Fibroblast of pulmonary artery (primary cell): ENCODE data around the gene PRR4.

ENCODE experiments used
- DNase-seq: peaks from one replicate; pipeline ENCODE4 v3.0.0-alpha.2; 2010; ENCODE audit warnings: low read depth
- H3K4me3 ChIP-seq: replicated peaks from 2 replicates; pipeline ENCODE4 v1.5.1; 2011; ENCODE audit warnings: low read depth, mild to moderate bottlenecking, control low read depth, low read length, moderate library complexity
- TF ChIP-seq, protein P1 (sequence below): IDR thresholded peaks from 2 replicates; pipeline ENCODE4 v1.5.1; 2011; ENCODE audit warnings: mild to moderate bottlenecking, control low read depth, low read length, inconsistent platforms; ENCODE audit errors: missing control alignments

Gene PRR4, protein sequence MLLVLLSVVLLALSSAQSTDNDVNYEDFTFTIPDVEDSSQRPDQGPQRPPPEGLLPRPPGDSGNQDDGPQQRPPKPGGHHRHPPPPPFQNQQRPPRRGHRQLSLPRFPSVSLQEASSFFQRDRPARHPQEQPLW

DNA sequence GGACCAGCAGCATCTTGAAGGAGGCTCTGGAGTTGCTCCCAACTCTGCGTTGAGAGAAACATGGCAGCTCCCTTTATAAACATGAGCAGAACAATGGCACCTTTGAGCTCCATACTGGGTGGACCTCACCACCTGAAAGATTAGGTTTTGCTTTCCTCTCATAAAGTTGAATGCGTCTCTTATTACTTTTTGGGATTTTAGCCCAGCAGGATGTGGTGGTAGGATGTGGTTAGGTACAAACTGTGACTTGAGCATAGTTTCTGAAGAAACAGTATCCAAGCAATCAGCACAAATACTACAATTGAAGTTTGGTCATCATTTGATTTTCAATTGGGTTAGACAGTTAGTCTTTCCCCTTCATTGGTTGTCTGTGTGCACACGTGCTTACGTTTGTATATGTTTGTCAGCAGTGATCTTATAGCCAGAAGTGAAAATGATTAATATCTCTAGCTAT, at the start of gene PRR4:
Gene PRR4 (minus strand): TSS at position 51 of the 454 bp plus-strand sequence. CDS start 38 bp downstream, at position 13.
- no peak within 1 kb of the TSS for H3K4me3 ChIP-seq
- no peak for DNase-seq
- TF ChIP-seq, protein P1, sequence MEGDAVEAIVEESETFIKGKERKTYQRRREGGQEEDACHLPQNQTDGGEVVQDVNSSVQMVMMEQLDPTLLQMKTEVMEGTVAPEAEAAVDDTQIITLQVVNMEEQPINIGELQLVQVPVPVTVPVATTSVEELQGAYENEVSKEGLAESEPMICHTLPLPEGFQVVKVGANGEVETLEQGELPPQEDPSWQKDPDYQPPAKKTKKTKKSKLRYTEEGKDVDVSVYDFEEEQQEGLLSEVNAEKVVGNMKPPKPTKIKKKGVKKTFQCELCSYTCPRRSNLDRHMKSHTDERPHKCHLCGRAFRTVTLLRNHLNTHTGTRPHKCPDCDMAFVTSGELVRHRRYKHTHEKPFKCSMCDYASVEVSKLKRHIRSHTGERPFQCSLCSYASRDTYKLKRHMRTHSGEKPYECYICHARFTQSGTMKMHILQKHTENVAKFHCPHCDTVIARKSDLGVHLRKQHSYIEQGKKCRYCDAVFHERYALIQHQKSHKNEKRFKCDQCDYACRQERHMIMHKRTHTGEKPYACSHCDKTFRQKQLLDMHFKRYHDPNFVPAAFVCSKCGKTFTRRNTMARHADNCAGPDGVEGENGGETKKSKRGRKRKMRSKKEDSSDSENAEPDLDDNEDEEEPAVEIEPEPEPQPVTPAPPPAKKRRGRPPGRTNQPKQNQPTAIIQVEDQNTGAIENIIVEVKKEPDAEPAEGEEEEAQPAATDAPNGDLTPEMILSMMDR: no peak

DNA sequence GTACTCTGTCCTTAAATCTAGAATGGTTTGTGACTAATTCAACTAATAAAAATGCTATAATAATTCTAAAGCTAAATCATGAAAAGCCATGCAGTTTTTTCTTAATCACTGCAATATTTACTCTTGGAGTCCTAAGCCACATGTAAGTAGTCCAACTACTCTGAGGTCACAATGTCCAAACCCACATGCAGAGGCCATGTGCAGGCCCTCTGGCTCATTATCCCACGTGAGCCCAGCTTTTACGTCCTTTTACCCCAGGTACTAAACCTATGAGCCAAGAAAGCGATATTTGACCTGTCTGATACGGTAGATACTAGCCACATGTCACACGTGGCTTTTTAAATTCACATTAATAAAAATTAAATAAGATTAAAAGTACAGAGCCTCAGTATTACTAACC, 47.6 kb upstream of the PRR4 start:
- no peak for DNase-seq
- no peak overlapping the region for H3K4me3 ChIP-seq
- TF ChIP-seq, protein P1: no peak

DNA sequence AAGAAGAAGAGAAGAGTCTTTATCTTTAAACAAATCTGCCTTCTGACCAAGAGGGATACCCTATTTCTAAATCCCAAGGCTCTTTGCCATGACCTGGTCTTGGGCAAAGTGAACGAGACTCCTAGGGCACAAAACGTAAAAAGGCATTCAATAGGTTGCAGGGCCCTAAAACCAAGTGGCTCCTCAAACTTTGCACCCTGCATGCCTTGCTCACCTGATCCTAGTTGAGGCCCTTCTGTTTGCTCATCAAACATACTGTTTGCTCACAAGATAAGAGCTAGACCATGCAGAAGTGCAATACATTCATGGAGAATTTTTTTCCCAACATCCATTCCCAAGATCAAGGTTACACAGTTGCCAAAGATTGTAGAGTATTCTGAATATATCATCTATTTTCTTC, 42.7 kb upstream of the PRR4 start:
- TF ChIP-seq, protein P1: no peak
- no peak overlapping the region for H3K4me3 ChIP-seq
- no peak for DNase-seq

DNA sequence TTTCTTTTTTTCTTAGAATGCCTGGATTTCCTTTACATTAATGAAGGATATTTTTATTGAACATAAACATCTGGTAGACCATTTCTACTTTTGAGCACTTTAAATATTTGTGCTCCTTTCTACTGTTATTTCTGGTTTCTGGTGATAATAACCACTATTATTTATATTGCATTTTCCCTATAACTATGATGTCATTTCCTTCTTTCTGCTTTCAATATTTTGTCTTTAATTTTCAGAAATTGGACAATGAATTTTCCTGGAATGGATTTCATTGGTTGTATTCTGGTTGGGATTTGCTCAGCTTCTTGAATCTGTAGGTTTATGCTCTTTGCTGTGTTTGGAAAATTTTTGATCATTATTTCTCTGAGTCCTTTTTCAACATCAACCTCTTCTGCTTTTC, 40.0 kb upstream of the PRR4 start:
- TF ChIP-seq, protein P1: no peak
- no peak for DNase-seq
- no peak overlapping the region for H3K4me3 ChIP-seq

DNA sequence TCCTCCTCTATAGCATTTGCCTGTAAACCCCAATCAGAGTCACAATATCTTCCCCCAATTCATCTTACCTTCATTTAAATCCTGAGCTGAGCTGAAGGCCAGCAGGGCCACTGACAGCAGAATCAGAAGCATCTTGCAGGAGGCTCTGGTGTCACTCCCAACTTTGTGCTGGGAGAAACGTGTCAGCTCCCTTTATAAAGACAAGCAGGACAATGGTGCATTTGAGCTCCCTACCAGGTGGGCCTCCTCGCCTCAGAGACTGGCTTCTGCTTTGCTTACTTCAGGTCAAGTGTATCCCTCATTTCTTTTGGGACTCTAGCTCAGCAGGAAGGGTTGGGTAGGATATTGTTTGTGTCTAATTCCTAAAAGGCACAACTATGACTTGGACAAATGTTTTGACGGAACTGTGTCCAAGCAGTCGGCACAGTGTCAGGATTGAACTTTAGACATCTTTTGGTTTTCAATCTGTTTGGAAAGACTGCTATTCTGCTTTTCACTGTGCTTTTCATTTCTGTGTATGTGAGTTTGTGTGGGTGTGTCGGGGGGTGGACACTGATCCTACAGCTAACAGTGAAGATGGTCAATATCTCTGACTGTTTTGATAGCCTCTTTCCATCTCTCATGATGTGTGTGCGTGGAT, 34.9 kb upstream of the PRR4 start, which contains the start of gene PRH1:
Gene PRH1 (minus strand): TSS at position 170 of the 640 bp plus-strand sequence. CDS start 38 bp downstream, at position 132.
- no peak for DNase-seq
- TF ChIP-seq, protein P1: no peak
- H3K4me3 ChIP-seq: no peak within 1 kb of the TSS

DNA sequence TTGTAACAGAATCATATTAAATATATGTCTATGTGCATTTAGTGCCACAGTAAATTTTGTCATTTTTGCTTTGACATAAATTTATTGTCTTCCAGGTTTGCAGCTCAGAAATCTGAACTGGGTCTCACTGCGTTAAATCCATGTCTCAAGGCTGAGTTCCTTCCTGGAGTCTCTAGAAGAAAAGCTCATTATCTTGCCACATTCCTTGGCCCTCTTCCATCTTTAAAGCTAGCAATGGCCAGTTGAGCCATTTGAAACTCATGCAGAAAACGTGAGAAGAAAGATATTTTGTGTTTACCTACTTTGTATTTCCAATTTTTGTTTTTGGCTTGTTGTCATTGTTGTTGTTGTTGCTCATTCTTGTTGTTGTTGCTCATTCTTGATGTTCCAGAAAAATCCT, 24.1 kb upstream of the PRR4 start:
- peak; percentile 79 for DNase-seq
- H3K4me3 ChIP-seq: no peak overlapping the region
- TF ChIP-seq, protein P1: no peak
